Measurements from ENCODE around the gene LDLRAD3. TPM values are rescaled to one million over a fixed set of nuclear protein-coding genes. Genes with fewer than 3 reads are reported as not detected.

The LDLRAD3 gene
- total RNA-seq, 1 experiment from 2014 or later: 19.0 TPM

DNA sequence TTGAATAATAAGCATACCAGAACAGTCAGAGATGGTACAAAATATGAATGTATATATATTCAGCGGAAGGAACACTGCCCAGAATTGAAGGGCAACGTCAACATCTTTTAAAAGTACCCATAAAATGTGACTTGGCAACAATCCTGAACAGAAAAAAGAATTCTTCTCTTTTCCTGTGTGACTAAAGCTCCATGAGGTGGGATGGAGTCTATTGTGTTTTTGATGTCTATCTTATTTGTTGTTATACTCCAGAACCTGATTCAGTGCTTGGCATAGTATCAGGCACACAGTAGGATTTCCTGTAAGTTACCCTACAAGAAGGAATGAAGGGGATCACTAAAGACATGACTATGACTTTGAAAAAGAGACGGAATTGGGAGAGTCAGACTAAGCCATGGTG, 10.3 kb downstream of the LDLRAD3 start:
- no peak for DNase-seq (ENCODE audit: low read depth, low spot score)
- TF ChIP-seq EZH2phosphoT487 (IDR thresholded peaks at IDR 0.05; ENCODE audit: borderline replicate concordance) (no peak), SIN3A (IDR thresholded peaks at IDR 0.05; ENCODE audit: low read depth) (no peak), SP1 (IDR thresholded peaks at IDR 0.05; ENCODE audit: low read depth) (no peak), YY1 (IDR thresholded peaks at IDR 0.05; ENCODE audit: extremely low read depth, insufficient replicate concordance, low read depth, low read length) (no peak), RAD21 (IDR thresholded peaks at IDR 0.05; ENCODE audit: low read depth) (no peak)
- TF ChIP-seq, protein P1, sequence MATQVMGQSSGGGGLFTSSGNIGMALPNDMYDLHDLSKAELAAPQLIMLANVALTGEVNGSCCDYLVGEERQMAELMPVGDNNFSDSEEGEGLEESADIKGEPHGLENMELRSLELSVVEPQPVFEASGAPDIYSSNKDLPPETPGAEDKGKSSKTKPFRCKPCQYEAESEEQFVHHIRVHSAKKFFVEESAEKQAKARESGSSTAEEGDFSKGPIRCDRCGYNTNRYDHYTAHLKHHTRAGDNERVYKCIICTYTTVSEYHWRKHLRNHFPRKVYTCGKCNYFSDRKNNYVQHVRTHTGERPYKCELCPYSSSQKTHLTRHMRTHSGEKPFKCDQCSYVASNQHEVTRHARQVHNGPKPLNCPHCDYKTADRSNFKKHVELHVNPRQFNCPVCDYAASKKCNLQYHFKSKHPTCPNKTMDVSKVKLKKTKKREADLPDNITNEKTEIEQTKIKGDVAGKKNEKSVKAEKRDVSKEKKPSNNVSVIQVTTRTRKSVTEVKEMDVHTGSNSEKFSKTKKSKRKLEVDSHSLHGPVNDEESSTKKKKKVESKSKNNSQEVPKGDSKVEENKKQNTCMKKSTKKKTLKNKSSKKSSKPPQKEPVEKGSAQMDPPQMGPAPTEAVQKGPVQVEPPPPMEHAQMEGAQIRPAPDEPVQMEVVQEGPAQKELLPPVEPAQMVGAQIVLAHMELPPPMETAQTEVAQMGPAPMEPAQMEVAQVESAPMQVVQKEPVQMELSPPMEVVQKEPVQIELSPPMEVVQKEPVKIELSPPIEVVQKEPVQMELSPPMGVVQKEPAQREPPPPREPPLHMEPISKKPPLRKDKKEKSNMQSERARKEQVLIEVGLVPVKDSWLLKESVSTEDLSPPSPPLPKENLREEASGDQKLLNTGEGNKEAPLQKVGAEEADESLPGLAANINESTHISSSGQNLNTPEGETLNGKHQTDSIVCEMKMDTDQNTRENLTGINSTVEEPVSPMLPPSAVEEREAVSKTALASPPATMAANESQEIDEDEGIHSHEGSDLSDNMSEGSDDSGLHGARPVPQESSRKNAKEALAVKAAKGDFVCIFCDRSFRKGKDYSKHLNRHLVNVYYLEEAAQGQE (IDR thresholded peaks at IDR 0.05; ENCODE audit: low read depth): no peak
- TF ChIP-seq, protein P2, sequence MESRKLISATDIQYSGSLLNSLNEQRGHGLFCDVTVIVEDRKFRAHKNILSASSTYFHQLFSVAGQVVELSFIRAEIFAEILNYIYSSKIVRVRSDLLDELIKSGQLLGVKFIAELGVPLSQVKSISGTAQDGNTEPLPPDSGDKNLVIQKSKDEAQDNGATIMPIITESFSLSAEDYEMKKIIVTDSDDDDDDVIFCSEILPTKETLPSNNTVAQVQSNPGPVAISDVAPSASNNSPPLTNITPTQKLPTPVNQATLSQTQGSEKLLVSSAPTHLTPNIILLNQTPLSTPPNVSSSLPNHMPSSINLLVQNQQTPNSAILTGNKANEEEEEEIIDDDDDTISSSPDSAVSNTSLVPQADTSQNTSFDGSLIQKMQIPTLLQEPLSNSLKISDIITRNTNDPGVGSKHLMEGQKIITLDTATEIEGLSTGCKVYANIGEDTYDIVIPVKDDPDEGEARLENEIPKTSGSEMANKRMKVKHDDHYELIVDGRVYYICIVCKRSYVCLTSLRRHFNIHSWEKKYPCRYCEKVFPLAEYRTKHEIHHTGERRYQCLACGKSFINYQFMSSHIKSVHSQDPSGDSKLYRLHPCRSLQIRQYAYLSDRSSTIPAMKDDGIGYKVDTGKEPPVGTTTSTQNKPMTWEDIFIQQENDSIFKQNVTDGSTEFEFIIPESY (IDR thresholded peaks at IDR 0.05; ENCODE audit: extremely low read depth, insufficient replicate concordance, low read length): no peak
- Histone ChIP-seq H3K4me2 (ENCODE audit: low read length) (no peak overlapping the region), H3K79me2 (ENCODE audit: insufficient read depth, low read length) (peaks cover 77% of the 10 kb centered on the region), H3K27me3 (ENCODE audit: insufficient read depth, low read length) (no peaks in the 10 kb centered on the region), H3K9me3 (ENCODE audit: control insufficient read depth in 1 of 2, insufficient read depth in 1 of 2, low read depth in 1 of 2, low read length in 2 of 2) (no peaks in the 10 kb centered on the region), H4K20me1 (ENCODE audit: insufficient read depth) (peaks cover 4% of the 10 kb centered on the region; the same call in 1 of the 2 replicates), H2AFZ (ENCODE audit: low read depth, low read length, poor library complexity, severe bottlenecking) (no peak overlapping the region), H3K36me3 (ENCODE audit: control insufficient read depth in 1 of 2, insufficient read depth in 2 of 2, low read length in 2 of 2) (no peaks in the 10 kb centered on the region), H3K27ac (ENCODE audit: low read depth, low read length) (no peak overlapping the region), H3K9me2 (ENCODE audit: insufficient read depth) (no peaks in the 10 kb centered on the region), H3K4me1 (ENCODE audit: control insufficient read depth in 1 of 2, insufficient read depth in 2 of 2, low read length in 2 of 2) (no peaks in the 10 kb centered on the region; a peak in 1 of 4 replicates), H3K9ac (ENCODE audit: low read length) (no peak overlapping the region), H3K4me3 (replicated peaks in 1 of 2; ENCODE audit: low read depth in 1 of 2, low read length in 2 of 2) (no peak overlapping the region)
- ChIA-PET RAD21 (ENCODE audit: low non-redundant PET in 1 of 2, low total read pairs in 2 of 2, uncharacterized antibody in 2 of 2, unreplicated experiment in 2 of 2) (no interaction called here), POLR2A (no interaction called here), CTCF (no interaction called here)
- no peak for ATAC-seq
- intact Hi-C loops (cut with micrococcal nuclease): no loop called here
- no TSS peak for BruUV-seq (replicated peaks)
